DLD1 (cell line): ENCODE measurements around the gene TMEM44.
"Not testable (repeated sequence)": the region's sequence is repeated elsewhere in the genome, so short reads cannot be mapped to it uniquely, and the experiment has no call there.

Experiments
- in situ Hi-C: cut with HindIII; loops from 2 replicates; pipeline ENCODE4 v1.10.0; 2017; ENCODE audit warnings: low sequenced_read_pairs

Gene TMEM44

DNA sequence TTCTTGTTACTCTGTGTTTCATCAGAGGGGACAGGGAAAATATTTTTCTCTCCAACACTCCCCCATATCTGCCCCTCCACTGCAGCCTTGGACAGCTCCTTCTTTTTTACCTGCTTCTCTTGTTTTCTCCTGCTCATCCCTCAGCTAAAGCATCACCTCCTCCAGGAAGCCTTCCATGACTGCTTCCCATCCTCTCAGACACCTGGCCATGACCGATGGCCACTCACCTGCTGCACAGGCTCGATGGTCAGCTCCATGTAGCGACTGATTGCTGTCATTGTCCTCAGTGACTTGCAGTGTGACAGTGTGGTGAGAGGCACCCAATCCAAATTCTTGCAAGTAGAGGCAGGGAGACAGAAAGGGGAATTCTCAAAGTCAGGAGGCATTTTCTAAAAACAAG lies 22.5 kb downstream of the TMEM44 start:
- in situ Hi-C loops, result no loop called here

DNA sequence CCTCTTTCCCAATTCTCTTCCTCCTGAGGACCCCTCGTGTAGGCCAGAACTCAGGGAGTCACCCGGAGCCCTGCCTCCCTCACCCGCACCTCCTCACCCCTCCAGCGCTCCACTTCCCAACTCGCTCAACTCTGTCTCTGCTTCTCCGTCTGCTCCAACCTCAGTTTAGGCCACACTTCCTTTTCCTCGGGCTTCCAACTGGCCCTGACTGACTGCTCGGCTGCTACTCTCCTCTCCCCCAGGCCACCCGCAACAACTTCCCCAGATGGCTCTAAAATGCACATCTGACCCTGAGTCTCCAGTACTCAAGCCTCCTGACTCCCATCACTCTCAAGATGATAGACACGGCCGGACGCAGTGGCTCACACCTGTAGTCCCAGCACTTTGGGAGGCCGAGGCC lies 23.6 kb downstream of the TMEM44 start:
- in situ Hi-C loops, result no loop called here

DNA sequence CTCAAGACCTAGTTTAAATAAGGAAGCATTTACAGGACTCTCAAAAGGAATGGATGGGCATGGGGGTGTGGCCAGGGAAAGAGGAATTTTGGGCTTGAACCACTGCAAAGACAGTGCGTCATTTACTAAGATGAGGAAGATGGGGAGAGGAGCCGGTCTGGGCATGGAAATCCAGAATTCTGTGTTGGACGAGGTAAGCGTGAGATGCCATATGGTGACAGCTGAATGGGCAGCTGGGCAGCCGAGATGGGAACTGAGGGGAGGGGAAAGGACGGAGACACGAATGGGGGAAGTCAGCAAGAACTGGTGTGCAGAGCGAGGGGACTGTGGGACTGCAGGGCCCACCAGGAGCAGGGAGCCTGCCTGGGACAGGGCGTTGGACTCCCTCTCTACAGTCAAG lies 24.2 kb downstream of the TMEM44 start:
- in situ Hi-C loops, result no loop called here

DNA sequence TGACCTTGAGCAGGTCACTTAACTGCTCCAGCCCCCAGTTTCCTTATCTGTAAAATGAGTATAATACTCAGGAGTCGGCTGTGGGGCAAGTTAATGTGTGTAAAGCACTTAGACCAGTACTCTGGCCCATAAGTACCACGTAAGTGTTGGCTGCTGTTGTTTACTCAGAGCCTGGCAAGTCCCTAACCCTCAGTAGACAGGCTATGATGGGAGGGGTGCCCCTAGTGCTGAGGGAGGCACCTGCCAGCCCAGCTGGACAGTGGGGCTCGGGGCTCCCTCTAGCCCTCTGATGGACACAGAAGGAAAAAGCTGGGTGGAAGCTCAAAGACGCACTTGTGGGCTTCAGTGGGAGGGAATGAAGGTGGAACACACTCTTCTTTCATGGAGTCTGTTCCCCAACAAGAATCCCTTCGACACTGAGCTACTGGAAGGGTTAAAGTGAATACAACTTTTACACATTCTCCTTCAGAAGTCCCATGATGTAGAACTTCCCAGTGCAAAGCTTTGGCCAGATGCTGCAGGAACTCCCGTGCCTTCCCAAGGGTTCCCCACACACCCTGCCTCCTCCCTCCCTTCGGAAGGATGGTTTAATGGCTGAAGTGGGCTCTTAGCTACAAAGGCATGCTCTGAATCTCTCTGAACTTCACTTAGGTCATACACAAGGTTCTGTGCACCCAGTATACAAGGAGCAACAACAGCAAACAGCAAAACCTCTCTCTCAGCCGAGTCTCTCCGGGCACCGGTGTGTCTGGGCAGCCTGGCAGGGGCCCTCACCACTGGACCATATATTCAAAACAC lies 25.4 kb downstream of the TMEM44 start:
- in situ Hi-C loops, result no loop called here

DNA sequence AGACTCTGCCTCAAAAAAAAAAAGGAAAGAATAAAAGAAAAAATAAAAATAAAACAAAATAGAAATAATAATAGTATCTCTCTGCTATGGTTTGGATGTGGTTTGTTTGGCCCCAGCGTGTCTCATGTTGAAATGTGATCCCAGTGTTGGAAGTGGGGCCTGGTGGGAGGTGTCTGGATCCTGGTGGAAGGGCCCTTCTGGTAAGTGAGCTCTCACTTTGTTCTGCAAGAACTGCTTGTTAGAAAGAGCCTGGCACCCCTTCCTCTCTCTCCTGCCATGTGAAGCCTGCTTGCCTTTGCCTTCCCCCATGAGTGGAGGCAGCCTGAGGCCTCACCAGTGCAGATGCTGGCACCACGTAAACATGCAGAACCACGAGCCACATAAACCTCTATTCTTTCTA lies 26.3 kb downstream of the TMEM44 start:
- in situ Hi-C loops, result no loop called here

DNA sequence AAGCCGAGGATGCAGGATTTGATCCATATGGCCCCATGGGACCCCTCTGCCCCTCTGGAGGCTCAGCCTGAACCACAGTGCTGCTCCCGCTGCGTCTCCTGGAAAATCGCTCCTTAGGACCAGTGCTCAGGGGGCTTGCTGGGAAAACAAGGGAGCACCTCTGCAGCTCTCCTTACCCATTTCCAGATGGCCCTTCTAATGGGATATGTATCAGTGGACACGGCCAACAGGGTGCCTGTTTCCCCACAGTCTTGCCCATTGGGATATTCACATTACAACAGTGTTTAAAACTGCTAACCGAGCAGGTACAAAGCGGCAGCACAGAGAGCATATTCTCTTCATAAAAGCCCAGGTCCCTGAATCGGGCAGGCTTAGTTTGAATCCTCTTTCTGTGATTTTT lies 27.1 kb downstream of the TMEM44 start:
- in situ Hi-C loops, result no loop called here

DNA sequence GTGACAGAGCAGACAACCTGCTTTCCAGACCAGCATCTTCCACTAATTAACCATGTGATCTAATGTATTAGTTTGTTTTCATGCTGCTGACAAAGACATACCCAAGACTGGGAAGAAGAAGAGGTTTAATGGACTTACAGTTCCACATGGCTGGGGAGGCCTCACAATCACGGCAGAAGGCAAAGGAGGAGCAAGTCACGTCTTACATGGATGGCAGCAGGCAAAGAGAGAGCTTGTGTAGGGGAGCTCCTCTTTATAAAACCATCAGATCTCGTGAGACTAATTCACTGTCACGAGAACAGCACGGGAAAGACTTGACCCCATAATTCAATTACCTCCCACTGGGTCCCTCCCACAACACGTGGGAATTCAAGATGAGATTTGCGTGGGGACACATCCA lies 27.9 kb downstream of the TMEM44 start:
- in situ Hi-C loops, result not testable (repeated sequence)

DNA sequence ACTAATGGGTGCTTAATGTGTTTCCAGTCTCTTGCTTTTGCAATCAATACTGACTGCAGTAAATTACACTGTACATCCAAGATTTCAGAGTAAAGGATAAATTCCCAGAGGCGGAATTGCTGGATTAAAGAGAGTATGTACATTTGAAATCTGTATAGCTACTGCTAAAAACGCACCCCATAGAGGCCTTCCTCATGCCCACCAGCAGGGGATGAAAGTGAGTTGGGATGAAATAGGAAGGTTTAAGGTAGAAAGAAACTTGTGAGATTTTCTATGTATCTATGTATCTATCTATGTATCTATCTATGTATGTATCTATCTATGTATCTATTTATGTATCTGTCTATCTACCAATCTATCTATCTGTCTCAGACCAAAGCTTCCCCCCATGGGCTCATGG lies 28.4 kb downstream of the TMEM44 start:
- in situ Hi-C loops, result no loop called here

DNA sequence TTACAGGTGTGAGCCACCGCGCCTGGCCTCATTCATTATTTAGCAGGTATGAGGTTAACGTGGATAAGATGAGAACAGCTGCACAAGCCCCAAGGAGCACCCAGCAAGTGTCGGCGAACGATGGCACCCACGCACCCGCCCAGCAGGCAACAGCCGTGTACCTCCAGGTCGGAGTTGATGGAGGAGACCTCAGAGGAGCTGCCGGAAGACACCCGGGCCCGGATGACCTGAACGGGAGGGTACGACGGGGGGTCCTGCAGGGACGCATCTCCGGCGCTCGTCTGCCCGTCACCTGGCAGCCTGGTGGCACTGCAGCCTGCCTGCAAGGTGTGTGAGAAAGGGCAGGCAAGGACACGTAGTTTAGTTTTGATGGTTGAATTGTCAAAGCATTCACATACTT lies 29.1 kb downstream of the TMEM44 start:
- in situ Hi-C loops, result no loop called here

DNA sequence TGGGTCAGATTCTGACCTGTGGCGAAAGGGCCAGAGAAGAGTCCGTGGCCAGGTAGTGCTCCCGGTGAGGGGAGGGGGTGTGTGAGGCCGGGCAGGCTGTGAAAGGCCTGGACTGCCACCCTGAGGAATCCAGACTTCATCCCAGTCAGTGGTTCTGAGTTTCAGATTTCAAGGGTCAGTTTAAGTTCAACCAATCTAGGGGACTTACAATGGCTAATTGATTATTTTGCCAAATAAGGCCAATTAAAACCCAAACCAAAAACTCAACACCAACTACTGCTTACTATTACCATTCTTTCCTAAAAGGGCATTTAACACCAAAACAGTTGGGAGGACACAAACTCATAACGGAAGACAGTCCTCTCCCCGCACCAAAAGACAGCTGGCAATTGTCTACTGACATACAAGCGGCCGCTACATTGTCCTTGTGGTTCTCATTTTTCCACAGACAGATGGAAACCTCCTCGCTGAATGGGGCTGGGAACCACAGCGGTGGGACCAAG lies 30.5 kb downstream of the TMEM44 start:
- in situ Hi-C loops, result no loop called here

DNA sequence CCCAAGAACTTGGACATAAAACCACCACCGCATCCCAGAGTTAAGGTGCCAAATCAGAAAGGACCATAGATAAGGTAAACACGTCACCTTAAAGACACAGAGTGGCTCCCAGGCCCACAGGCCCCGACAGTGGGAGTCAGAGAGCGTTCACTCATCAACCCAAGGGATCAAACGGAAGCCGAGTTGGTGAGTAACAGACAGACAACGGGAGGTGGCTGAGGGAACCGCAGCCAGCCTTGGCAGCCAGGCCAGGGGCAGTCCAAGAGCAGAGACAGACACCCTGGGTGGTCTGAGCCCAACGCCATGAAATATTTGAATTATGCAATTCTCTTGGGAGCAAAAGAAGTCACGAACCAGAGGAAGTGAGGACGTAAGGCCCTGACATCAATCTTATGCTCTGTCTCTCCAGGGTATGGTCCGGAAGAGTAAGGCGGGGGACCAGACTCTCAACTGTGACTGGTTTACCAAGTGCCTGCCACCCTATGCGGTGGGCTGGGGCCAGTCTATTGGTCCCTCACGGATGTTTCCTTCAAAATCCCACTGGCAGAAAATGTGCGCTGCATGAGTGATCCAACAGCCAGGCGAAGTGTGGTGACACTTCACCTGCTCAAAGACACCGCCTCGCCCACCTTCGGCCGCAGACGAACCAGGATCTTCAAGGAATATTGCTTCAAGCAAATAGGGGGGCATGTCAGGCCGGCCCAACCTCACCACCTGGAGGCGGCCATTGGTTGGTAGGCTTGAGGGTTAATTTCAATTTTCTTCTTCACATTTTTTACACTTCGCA lies 34.3 kb downstream of the TMEM44 start:
- in situ Hi-C loops, result no loop called here

DNA sequence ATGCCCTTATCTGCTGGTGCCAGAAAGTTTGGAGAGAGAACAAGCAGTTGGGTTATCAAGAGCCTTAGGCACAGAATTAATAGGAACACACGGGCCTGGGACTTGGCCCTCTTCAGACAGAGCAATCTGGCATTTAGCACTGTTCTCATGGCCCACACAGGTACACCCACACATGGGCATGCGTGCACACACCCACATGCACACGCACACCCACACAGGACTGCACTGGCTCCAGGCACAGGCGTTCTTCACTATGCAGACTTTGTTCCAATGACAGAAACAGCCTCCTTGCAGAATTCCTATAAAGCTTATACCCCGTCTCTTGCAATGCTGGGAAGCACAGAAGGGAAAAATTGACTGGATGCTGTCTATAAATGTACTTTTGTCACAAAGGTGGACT lies 36.3 kb downstream of the TMEM44 start:
- in situ Hi-C loops, result no loop called here

DNA sequence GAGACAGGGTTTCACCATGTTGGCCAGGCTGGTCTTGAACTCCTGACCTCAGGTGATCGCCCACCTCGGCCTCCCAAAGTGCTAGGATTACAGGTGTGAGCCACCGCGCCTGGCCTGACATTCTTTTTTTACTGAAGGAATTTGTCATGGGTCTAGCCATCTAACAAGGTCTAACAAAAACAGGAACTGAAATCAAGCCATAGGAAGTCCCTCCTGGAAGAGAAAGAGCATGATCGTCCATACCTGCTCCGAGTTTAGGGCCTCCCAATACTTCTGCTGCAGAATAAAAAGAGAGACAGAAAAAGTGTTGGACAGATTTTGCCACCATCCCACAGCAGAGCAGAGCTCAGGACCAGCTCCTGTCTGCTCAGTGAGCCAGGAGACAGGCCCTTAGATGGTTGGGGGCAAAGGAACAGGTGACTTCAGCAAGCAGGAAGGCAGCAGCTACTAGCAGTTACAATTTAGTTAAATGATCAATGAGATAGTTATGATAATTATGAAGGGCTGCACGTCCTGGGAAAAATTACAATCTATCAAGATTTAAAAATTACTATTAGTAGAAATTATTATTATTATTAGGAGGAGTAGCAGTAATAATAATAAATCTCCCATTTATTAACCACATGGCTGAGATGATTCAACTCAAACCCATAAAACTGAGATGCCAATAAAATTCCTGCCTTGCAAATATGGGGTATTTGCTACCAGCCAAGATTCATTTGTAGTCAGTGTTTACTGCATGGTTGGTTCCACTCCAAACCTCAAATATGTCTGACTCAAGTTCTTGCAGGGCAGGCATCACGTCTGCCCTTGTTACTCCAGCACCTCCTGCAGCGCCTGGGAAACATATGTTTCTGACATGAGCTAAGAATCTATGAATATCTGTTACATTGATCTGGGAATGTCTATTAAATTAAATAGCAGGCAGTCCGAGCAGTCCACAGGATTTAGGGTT lies 40.1 kb downstream of the TMEM44 start:
- in situ Hi-C loops, result no loop called here

DNA sequence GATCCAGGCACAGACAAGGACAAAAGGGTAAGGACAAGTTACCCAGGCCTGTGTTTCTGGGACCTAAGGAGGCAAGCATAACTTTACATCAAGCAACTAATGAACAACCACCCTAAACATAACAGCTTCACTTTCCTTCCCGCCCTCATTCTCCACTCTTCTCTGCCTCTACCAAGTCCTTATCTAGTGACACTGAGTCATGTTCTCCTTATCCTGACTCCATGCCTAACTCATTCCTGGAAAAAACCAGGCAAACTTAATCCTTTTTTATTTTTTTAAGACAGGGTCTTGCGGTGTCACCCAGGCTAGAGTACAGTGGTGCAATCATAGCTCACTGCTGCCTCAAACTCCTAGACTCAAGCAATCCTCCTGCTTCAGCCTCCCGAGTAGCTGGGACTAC lies 44.5 kb downstream of the TMEM44 start:
- in situ Hi-C loops, result no loop called here

DNA sequence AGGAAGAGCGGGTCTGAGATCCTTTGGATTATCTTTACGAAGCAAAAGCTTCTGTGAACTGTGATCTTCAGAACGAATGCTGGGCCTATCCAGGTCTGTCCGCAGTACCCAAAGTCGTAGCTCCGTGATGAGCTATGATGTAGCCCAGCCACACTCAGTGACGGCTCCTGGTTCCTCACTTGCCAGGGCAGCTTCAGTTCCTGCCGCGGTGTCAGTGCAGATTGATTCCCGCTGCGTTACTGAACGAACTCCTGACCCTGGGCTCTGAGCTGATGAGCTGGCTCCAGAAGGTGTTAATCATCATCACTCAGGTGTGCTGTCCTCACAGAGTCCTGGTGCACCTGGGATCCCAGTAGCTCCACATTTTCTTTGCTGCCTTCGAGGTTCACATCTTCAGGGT lies 45.0 kb downstream of the TMEM44 start:
- in situ Hi-C loops, result no loop called here

DNA sequence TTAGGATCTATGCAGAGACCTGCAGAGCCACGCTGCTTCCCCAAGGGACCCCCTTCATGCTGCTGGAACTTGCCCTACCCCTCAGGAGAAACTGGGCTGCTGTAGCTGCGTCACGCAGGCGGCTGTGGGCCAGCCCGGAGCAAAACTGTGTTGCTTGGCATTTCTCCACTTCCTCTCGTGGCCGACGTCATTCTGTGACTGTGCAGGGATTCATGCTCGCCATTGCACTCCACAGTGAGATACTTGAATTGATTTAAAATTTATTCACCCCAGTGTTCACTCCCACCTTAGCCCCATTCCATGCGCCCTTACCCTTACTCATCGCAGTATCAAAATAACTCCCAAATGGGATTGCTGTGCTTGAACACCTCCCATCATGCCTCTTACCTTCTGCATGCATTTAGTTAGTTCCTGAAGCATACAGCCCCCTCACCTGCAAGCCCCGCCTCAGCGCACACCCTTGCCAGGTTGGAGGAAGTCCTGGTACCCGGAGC lies 45.7 kb downstream of the TMEM44 start:
- in situ Hi-C loops, result no loop called here

DNA sequence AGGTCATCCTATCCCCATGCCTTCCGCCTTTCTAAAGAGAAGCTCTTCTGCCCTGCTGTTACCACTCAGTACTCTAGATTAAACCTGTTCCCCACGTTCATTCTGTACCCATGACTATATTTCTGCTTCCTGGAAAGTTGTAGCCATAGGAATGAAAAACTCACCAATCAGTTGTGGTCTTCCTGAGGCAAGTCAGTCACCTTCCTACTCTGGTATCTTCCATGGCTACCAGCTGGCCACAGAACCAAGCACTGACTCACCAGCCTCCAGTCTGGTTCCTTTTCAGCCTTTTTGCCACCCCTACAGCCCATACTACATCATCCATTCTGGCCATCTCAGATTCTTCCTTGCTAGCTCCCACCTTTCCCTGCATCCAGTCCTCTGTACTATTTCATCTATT lies 46.4 kb downstream of the TMEM44 start:
- in situ Hi-C loops, result no loop called here

DNA sequence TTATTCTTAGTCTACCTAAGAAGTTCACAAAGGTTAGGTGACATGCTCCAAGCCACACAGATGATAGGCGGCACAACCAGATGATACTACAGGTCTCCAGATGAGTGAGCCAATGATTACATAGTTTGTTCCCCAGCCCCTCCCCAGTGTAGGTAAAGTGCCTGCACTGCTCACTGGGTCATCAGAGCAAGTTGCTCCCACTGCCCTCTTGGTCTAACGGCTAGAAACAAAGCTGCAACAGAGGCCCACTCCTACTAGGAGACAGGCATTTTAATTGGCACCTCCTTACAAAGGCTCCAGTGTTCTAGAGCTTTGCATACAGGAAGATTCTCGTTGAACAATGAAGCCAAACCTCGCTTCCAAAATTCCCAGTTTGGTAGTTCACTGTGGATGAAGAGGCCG lies 47.3 kb downstream of the TMEM44 start:
- in situ Hi-C loops, result no loop called here

DNA sequence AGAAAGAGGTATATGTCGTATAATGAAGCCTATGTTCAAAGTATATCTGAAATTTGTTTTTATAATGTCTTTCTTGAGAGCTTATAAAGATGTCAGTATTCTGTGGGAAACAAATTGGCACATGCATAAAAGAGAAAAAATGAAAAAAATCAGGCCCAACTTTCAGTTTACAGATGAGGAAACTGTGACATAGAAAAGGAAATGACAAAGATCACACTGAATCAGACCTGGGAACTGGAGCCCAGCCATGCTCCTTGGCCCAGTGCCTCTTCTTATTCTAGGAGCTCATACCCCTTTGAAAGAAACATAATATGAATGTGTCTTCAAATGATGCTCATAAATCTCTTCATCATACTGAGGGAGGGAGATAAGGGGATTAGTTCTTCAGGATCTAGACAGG lies 48.4 kb downstream of the TMEM44 start:
- in situ Hi-C loops, result no loop called here

DNA sequence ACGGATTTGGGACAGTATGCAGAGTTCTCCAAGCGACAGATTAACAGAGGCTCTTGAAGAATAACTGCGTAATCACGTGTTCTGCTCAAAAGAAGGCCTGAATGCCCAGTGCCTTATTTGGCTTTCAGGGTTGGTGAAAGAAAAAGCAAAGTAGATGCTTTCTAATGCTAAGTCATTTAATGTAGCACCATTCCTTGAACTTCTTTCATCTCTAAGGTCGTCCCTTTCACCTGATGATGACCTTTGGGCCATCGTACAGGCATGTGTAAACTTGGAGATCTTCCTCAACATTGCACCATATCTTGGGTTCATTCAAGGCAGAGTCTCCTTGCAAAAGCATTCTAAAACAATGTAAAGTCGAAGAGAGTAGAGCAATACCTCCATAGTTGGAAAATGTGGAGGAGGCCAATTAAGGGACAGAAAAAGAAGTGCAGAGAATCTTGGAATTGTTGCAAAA lies 48.9 kb downstream of the TMEM44 start:
- in situ Hi-C loops, result no loop called here
